Measurements from ENCODE around the gene TOP1. TPM values are rescaled to one million over a fixed set of nuclear protein-coding genes. Genes with fewer than 3 reads are reported as not detected.

The TOP1 gene
- total RNA-seq, 4 donors from 2014 or later, result 20.2 to 28.5 (median 23.0) TPM

- Histone ChIP-seq H3K9me3 (no peaks in the 10 kb centered on the region), H3K27me3 (no peaks in the 10 kb centered on the region), H3K36me3 (no peaks in the 10 kb centered on the region), H3K4me1 (peaks cover 19 to 45% (median 41%) of the 10 kb centered on the region in 4 donors), H3K4me3 (no peak overlapping the region), H3K27ac (replicated peaks in 1 of 4) (no peak overlapping the region)
- DNase-seq (ENCODE audit: extremely low spot score), result no peak
- WGBS, result 63% methylated on average over 13 of the region's 13 CpGs
- TF ChIP-seq EP300 (IDR thresholded peaks at IDR 0.05), result no peak
- peak in 1 of 2 donors; percentile 6 for TF ChIP-seq POLR2AphosphoS5 (IDR thresholded peaks at IDR 0.05)
- no peak for TF ChIP-seq POLR2A (IDR thresholded peaks at IDR 0.05; ENCODE audit: low read depth)
- peak; percentile 61 to 70 (median 63) for TF ChIP-seq CTCF (IDR thresholded peaks at IDR 0.05)
- intact Hi-C loops (cut with DNase I), result loop anchor here (5.0 kb wide), 2 partner anchors 37 to 207 kb away; partner anchors contain the start of gene LPIN3
These were observed 106.7 kb downstream of the TOP1 start for GRCh38 chr20:41135187-41135887.

GRCh38 chr20:41135888-41136679, 107.5 kb downstream of the TOP1 start:
- peaks cover 26 to 52% (median 48%) of the 10 kb centered on the region in 4 donors for H3K4me1 ChIP-seq
- no peaks in the 10 kb centered on the region for H3K27me3 ChIP-seq
- WGBS, result 34% methylated on average over 23 of the region's 23 CpGs
- no peaks in the 10 kb centered on the region for H3K9me3 ChIP-seq
- H3K27ac ChIP-seq (replicated peaks in 1 of 4), result peak overlapping the region; percentile 95 to 97 (median 96)
- TF ChIP-seq CTCF (IDR thresholded peaks at IDR 0.05) (no peak), EP300 (IDR thresholded peaks at IDR 0.05) (no peak), POLR2A (IDR thresholded peaks at IDR 0.05; ENCODE audit: low read depth) (no peak), POLR2AphosphoS5 (IDR thresholded peaks at IDR 0.05) (no peak)
- intact Hi-C loops (cut with DNase I), result loop anchor here (5.0 kb wide), 2 partner anchors 36 to 206 kb away; partner anchors contain the start of gene LPIN3
- no peaks in the 10 kb centered on the region for H3K36me3 ChIP-seq
- H3K4me3 ChIP-seq, result peak overlapping the region; percentile 79 to 93 (median 90)
- DNase-seq (ENCODE audit: extremely low spot score), result no peak

- H3K4me1 ChIP-seq, result peaks cover 35 to 61% (median 57%) of the 10 kb centered on the region in 4 donors
- intact Hi-C loops (cut with DNase I), result loop anchor here (5.0 kb wide), 2 partner anchors 35 to 205 kb away; partner anchors contain the start of gene LPIN3
- no peaks in the 10 kb centered on the region for H3K9me3 ChIP-seq
- WGBS, result 0% methylated on average over 8 of the region's 121 CpGs
- TF ChIP-seq EP300 (IDR thresholded peaks at IDR 0.05) (no peak), POLR2A (IDR thresholded peaks at IDR 0.05; ENCODE audit: low read depth) (peak; percentile 61), POLR2AphosphoS5 (IDR thresholded peaks at IDR 0.05) (peak; percentile 82 to 90)
- peak; percentile 95 for DNase-seq (ENCODE audit: extremely low spot score)
- peak within 1 kb of the TSS; percentile 79 to 93 (median 90) for H3K4me3 ChIP-seq
- H3K36me3 ChIP-seq, result no peaks in the 10 kb centered on the region
- H3K27ac ChIP-seq (replicated peaks in 1 of 4), result peak within 1 kb of the TSS; percentile 95 to 97 (median 96)
- no peaks in the 10 kb centered on the region for H3K27me3 ChIP-seq
These were observed 108.3 kb downstream of the TOP1 start, which contains the start of gene PLCG1 for GRCh38 chr20:41136680-41137613. TSS of gene PLCG1 (plus strand) at chr20:41137543. CDS start at chr20:41137642, 99 bp downstream.

GRCh38 chr20:41137614-41138474, 109.2 kb downstream of the TOP1 start:
- peaks cover 44 to 70% (median 66%) of the 10 kb centered on the region in 4 donors for H3K4me1 ChIP-seq
- H3K36me3 ChIP-seq, result no peaks in the 10 kb centered on the region
- no peak for DNase-seq (ENCODE audit: extremely low spot score)
- 6% methylated on average over 2 of the region's 66 CpGs for whole genome bisulfite sequencing
- peak overlapping the region; percentile 79 to 93 (median 90) for H3K4me3 ChIP-seq
- no peaks in the 10 kb centered on the region for H3K9me3 ChIP-seq
- peak overlapping the region; percentile 95 to 97 (median 96) for H3K27ac ChIP-seq (replicated peaks in 1 of 4)
- H3K27me3 ChIP-seq, result no peaks in the 10 kb centered on the region
- peak; percentile 64 to 68 for TF ChIP-seq POLR2AphosphoS5 (IDR thresholded peaks at IDR 0.05)
- no peak for TF ChIP-seq POLR2A (IDR thresholded peaks at IDR 0.05; ENCODE audit: low read depth)
- no peak for TF ChIP-seq CTCF (IDR thresholded peaks at IDR 0.05)
- intact Hi-C loops (cut with DNase I), result loop anchor here (5.0 kb wide), 2 partner anchors 34 to 204 kb away; partner anchors contain the start of gene LPIN3
